ENCODE measurements around the gene GNA12.
A peak's percentile ranks its signal among the peaks of the same experiment; 100 is the strongest.
"Not testable (repeated sequence)": the region's sequence is repeated elsewhere in the genome, so short reads cannot be mapped to it uniquely, and the experiment has no call there.

Gene GNA12

GRCh38 chr7:2687881-2688318 lies 156.2 kb downstream of the GNA12 start, which contains the start of gene AMZ1:
AMZ1 (plus strand) TSS chr7:2688202; CDS start chr7:2700452, 12,250 bp downstream.
- no peak for DNase-seq

DNA sequence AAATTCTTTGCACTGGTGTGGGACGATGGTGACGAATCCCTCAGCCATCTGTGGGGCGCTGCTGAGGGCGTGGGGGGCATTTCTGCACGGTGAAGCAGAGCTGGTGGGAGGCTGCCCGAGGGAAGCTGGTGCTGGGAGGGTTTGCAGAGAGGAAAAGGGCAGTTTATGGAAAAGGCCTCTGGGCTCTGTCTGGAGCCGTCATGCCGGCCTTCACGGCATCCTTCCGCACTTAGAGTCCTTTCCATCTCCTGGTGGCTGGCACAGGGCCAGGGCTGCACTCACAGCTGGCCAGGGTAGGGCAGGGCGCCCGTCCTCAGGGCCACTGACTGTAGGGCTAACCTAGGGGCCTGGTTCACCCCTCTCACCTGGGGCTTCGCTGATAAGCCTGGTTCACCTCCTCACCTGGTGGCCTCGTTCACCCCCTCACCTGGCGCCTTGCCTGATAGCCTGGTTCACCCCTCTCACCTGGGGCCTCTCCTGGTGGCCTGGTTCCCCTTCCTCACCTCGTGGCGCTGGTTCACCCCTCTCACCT lies 156.7 kb downstream of the GNA12 start:
- DNase-seq, result peak; percentile 45

DNA sequence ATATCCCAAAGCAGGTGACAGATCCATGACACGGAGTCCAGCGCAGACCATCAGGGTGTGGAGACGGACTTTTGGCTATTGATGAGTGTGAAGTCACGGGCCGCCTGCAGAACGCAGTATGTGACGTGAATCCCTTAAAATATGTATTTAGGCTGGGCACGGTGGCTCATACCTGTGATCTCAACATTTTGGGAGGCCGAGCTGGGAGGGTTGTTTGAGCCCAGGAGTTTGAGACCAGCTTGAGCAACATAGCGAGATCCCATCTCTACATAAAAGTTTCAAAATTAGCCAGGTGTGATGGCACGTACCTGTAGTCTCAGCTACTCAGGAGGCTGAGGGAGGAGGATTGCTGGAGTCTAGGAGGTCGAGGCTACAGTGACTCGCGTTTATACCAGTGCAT lies 158.0 kb downstream of the GNA12 start:
- no peak for DNase-seq

DNA sequence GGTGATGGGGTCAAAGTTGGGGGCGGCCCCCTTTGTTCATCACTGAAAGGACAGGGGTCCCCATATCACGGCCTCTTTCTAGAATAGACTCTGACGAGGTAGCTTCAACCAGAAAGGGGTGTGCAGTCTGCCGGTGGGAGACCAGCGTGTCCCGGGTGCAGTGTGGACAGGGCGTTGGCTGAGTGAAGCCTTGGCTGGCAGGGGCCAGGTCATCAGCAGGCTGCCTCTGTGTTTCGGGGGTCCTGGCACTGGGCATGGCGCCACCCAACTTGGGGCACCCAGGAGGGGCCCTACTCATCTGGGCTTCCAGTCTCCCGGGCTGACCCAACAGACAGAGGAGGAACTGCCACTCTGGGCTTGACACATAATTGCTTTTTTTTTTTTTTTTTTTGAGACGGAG lies 159.6 kb downstream of the GNA12 start:
- DNase-seq, result no peak

- DNase-seq, result no peak
Measured at GRCh38 chr7:2681929-2682799, 161.9 kb downstream of the GNA12 start.

DNA sequence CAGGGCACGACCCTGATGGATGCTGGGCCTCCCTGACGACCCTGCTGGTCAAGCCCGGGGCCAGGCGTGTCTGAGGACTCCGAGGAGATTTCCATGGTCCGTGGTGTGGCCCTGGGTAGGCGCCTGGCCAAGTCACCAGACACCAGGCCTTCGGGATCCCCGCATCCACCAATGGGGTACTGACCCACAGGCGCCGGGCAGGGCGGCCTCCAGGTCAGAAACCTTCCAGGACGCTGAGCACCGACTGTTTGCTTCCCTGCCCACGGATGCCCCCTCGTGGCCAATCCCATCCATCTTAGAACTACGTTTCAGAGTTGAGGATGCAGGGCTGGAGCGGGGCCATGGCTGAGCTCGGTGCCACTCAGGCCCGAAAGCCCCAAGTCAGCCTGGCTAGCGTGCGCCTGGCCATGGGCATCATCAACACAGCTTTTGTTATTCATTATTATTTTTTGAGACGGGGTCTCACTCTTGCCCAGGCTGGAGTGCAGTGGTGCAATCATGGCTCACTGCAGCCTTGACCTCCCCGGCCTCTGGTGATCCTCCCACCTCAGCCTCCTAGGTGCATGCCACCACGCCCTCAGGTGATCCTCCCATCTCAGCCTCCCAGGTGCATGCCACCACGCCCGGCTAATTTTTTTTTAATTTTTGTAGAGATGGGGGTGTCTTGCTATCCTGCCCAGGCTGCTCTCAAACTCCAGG lies 163.2 kb downstream of the GNA12 start:
- DNase-seq, result no peak

GRCh38 chr7:2680256-2680655 lies 163.9 kb downstream of the GNA12 start:
- DNase-seq, result no peak

- DNase-seq, result peak; percentile 29
Measured at GRCh38 chr7:2679135-2680127, 164.7 kb downstream of the GNA12 start.

DNA sequence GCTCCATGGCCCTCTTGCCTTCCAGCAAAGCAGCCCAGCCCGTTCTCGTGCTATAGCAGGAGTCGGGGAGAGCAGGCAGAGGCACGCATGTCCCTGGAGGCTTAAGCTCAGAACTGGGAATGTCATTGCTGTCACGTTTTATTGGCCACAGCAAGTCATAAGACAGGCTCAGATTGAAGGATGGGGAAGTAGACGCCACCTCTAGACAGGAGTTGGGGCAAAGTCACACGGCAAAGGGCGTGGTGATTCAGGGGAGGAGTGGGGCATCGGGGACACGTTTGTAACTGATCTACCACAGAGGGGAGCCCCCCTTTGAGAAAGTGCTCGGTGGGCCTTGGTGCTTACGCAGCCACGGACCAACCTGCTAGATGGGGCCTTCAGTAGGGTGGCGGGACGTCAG lies 165.7 kb downstream of the GNA12 start:
- DNase-seq, result not testable (repeated sequence)
